SU-DHL-6 (cell line): ENCODE data around the gene RGL1.

ENCODE experiments used
- CTCF ChIP-seq: fragments of 200-600 bp; sonication (generic); IDR thresholded peaks from one replicate; pipeline ENCODE4 v1.5.1; 2017; ENCODE audit warnings: antibody characterized with exemption, mild to moderate bottlenecking, low read length, moderate library complexity; ENCODE audit not compliant: insufficient read depth, poor library complexity, severe bottlenecking
- EZH2phosphoT487 ChIP-seq: fragments of 200-600 bp; sonication (generic), shearing (Covaris generic); conservative IDR thresholded peaks from 2 replicates; pipeline ENCODE4 v1.6.1; 2018; ENCODE audit warnings: mild to moderate bottlenecking, antibody characterized with exemption, low read length, moderate library complexity, mixed read lengths

GRCh38 chr1:183896466-183897048 lies 91.6 kb downstream of the RGL1 start:
- TF ChIP-seq CTCF (no peak), EZH2phosphoT487 (no peak)
